HG03469 (cell line): ENCODE measurements around the gene AAK1.
A peak's percentile ranks its signal among the peaks of the same experiment; 100 is the strongest.
"Not testable (repeated sequence)": the region's sequence is repeated elsewhere in the genome, so short reads cannot be mapped to it uniquely, and the experiment has no call there.

Source experiments
- ATAC-seq: cut with Tn5 transposase; IDR thresholded peaks from one replicate; pipeline ENCODE4 v1.9.1; 2021; ENCODE audit warnings: mild to moderate bottlenecking, moderate library complexity, moderate number of reproducible peaks; ENCODE audit not compliant: unreplicated experiment

Gene AAK1

GRCh38 chr2:69643602-69644505 lies at the start of gene AAK1:
AAK1 (minus strand) TSS chr2:69643739; CDS start chr2:69643040, 699 bp downstream.
- peak; percentile 31 for ATAC-seq

- no peak for ATAC-seq
Measured at GRCh38 chr2:69692424-69692823, 48.9 kb upstream of the AAK1 start.

- no peak for ATAC-seq
Measured at GRCh38 chr2:69689969-69690368, 46.4 kb upstream of the AAK1 start.

- ATAC-seq, result no peak
Measured at GRCh38 chr2:69689466-69689865, 45.9 kb upstream of the AAK1 start.

GRCh38 chr2:69687971-69688611 lies 44.6 kb upstream of the AAK1 start:
- ATAC-seq, result no peak

- ATAC-seq, result no peak
Measured at GRCh38 chr2:69686813-69687212, 43.3 kb upstream of the AAK1 start.

GRCh38 chr2:69685321-69686048 lies 41.9 kb upstream of the AAK1 start:
- ATAC-seq, result no peak

- no peak for ATAC-seq
Measured at GRCh38 chr2:69683170-69683971, 39.8 kb upstream of the AAK1 start.

GRCh38 chr2:69682525-69682924 lies 39.0 kb upstream of the AAK1 start:
- no peak for ATAC-seq

GRCh38 chr2:69680001-69680675 lies 36.6 kb upstream of the AAK1 start:
- no peak for ATAC-seq

- ATAC-seq, result no peak
Measured at GRCh38 chr2:69677914-69678313, 34.4 kb upstream of the AAK1 start.

GRCh38 chr2:69676146-69676545 lies 32.6 kb upstream of the AAK1 start:
- no peak for ATAC-seq

- ATAC-seq, result no peak
Measured at GRCh38 chr2:69674316-69674670, 30.8 kb upstream of the AAK1 start.

- not testable (repeated sequence) for ATAC-seq
Measured at GRCh38 chr2:69673098-69673497, 29.6 kb upstream of the AAK1 start.

- ATAC-seq, result no peak
Measured at GRCh38 chr2:69669666-69670065, 26.1 kb upstream of the AAK1 start.

- no peak for ATAC-seq
Measured at GRCh38 chr2:69668598-69668997, 25.1 kb upstream of the AAK1 start.

- no peak for ATAC-seq
Measured at GRCh38 chr2:69667805-69668382, 24.4 kb upstream of the AAK1 start.

- ATAC-seq, result no peak
Measured at GRCh38 chr2:69665152-69665551, 21.6 kb upstream of the AAK1 start.

GRCh38 chr2:69663860-69664259 lies 20.3 kb upstream of the AAK1 start:
- ATAC-seq, result no peak

- not testable (repeated sequence) for ATAC-seq
Measured at GRCh38 chr2:69662547-69662946, 19.0 kb upstream of the AAK1 start.
